GM12878 (cell line): ENCODE results near the gene IGLON5. TPM values are rescaled to one million over a fixed set of nuclear protein-coding genes. Genes with fewer than 3 reads are reported as not detected.

Experiments used
- BCL3 ChIP-seq: IDR thresholded peaks from 2 replicates; pipeline ENCODE4 v1.6.1; 2011; ENCODE audit warnings: borderline replicate concordance, low read depth, mild to moderate bottlenecking, moderate library complexity, low read length; ENCODE audit not compliant: insufficient read depth, poor library complexity, severe bottlenecking
- ESRRA ChIP-seq: IDR thresholded peaks from 2 replicates; pipeline ENCODE4 v1.6.1; 2012; ENCODE audit warnings: mild to moderate bottlenecking, low read length, improper control_type of control experiment
- PML ChIP-seq: IDR thresholded peaks from 2 replicates; pipeline ENCODE4 v1.6.1; 2012; ENCODE audit warnings: low read length, inconsistent platforms
- POLR2AphosphoS5 ChIP-seq: IDR thresholded peaks from 2 replicates; pipeline ENCODE4 v1.6.1; 2011; ENCODE audit warnings: mild to moderate bottlenecking, low read length, inconsistent platforms
- RAD21 ChIP-seq: IDR thresholded peaks from 2 replicates; pipeline ENCODE4 v1.6.1; 2011; ENCODE audit warnings: mild to moderate bottlenecking, low read depth, low read length, moderate library complexity; ENCODE audit not compliant: insufficient read depth
- SMC3 ChIP-seq: IDR thresholded peaks from 2 replicates; pipeline ENCODE4 v1.6.1; 2011; ENCODE audit warnings: low read length, improper control_type of control experiment, borderline replicate concordance
- ZBTB4 ChIP-seq: fragments of 450-650 bp; formaldehyde crosslinking; IDR thresholded peaks from 2 replicates; pipeline ENCODE4 v1.4.0; 2022; ENCODE audit warnings: mild to moderate bottlenecking, moderate library complexity
- polyA plus RNA-seq, 11 experiments: library from polyadenylated mRNA; depleted of rRNA in 4 of 11; unstranded in 6 of 11; stranded (reverse) in 5 of 11; fragments of >200 nt; fragmentation: Nextera tagmentation in 4 of 11; fragmentation: Illumina TruSeq in 1 of 11; extraction: Ambion mirVana in 4 of 11; extraction: Trizol in 1 of 11; gene quantifications; 1 replicate in 1 of 11; 2 replicates in 10 of 11; pipeline versions ENCODE4 v1.2.1 to v1.2.3, GENCODE V29; 2011 to 2016; ENCODE audit warnings: inconsistent platforms in 2 of 11, missing spikeins in 2 of 11, low read depth in 1 of 11
- total RNA-seq, 4 experiments: library from RNA; depleted of rRNA in 3 of 4; stranded (reverse); fragments of >200 nt in 3 of 4; fragmentation: Illumina TruSeq in 1 of 4; extraction: Trizol in 1 of 4; gene quantifications; 2 replicates each; pipeline versions ENCODE4 v1.2.1 to v1.2.3, GENCODE V29; 2013 to 2021
- TF ChIP-seq, protein P1 (sequence below): IDR thresholded peaks from 2 replicates; pipeline ENCODE4 v1.6.1; 2012; ENCODE audit warnings: low read depth, low read length, improper control_type of control experiment
- TF ChIP-seq, protein P2 (sequence below): IDR thresholded peaks from 2 replicates; pipeline ENCODE4 v1.6.1; 2012; ENCODE audit warnings: low read depth, low read length, improper control_type of control experiment

Gene IGLON5
- total and polyA plus RNA-seq, 10 of the 15 experiments (the other 5 are each of a cell fraction or from before 2014, with no cell fraction given), result not detected

GRCh38 chr19:51357952-51358351 lies 46.5 kb downstream of the IGLON5 start (continued):
- TF ChIP-seq, protein P1, sequence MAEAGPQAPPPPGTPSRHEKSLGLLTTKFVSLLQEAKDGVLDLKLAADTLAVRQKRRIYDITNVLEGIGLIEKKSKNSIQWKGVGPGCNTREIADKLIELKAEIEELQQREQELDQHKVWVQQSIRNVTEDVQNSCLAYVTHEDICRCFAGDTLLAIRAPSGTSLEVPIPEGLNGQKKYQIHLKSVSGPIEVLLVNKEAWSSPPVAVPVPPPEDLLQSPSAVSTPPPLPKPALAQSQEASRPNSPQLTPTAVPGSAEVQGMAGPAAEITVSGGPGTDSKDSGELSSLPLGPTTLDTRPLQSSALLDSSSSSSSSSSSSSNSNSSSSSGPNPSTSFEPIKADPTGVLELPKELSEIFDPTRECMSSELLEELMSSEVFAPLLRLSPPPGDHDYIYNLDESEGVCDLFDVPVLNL, result no peak
- TF ChIP-seq BCL3 (no peak), PML (no peak), POLR2AphosphoS5 (no peak), ESRRA (no peak), SMC3 (no peak), RAD21 (no peak), ZBTB4 (CRISPR knock-in tag) (no peak)
- TF ChIP-seq, protein P2, sequence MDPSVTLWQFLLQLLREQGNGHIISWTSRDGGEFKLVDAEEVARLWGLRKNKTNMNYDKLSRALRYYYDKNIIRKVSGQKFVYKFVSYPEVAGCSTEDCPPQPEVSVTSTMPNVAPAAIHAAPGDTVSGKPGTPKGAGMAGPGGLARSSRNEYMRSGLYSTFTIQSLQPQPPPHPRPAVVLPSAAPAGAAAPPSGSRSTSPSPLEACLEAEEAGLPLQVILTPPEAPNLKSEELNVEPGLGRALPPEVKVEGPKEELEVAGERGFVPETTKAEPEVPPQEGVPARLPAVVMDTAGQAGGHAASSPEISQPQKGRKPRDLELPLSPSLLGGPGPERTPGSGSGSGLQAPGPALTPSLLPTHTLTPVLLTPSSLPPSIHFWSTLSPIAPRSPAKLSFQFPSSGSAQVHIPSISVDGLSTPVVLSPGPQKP, result no peak
- TF ChIP-seq, all 136 proteins: peak for 0
